GM19467 (cell line): ENCODE data around the gene SH2D4B.

Source experiments
- ATAC-seq: cut with Tn5 transposase; IDR thresholded peaks from one replicate; pipeline ENCODE4 v1.9.1; 2021; ENCODE audit warnings: mild to moderate bottlenecking, moderate library complexity; ENCODE audit not compliant: unreplicated experiment

Gene SH2D4B

GRCh38 chr10:80503584-80504157 is 34.0 kb upstream of the SH2D4B start:
- ATAC-seq: no peak

DNA sequence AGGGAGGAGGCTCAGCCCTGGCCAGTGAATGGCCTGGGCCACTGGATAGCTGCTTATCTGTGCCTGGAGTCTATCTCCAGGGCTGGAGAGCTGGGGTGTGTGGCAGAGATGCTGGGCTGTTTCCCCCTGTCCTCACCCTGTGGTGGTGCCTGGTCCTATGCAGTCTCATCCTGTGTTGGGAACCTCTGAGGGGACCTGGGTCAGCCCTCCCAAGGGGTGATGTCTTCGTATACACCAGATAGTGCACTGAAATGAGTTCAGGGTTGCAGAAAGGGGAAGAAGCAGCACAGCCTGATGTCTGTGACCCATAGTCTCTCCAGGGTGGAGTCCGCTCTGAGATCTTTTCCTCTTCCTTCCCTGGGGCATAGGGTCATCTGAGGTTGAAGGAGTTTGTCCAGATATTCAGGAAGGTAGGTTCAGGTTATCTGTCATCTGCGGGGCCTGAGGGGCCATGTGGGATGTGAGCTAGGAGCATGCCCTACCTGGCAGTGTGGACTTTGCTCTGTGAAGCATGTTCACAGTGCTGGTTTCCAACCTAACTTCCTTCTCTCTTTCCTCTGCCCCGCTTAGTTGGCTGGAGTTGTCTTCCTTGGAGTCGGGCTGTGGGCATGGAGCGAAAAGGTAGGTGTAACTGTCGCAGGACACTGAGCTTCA is 33.4 kb upstream of the SH2D4B start:
- ATAC-seq: no peak

GRCh38 chr10:80504897-80505465 is 32.7 kb upstream of the SH2D4B start:
- ATAC-seq: no peak

DNA sequence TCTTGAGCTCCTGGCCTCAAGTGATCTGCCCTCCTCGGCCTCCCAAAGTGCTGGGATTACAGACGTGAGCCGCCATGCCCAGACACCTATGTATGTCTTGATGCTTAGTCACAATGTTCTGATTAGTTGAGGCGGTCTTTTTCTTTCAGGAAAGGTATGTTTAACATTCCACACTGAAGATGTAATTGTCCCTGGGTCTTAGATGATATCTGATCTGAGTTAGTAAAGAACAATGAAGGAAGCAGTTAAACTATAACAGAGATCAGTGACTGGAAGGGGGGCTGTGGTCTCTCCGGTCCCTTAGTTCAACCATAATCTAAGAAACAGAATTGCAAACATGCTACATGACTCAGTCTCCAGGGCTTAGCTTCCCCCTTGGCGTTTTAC is 31.5 kb upstream of the SH2D4B start:
- ATAC-seq: no peak

GRCh38 chr10:80506836-80507487 is 30.7 kb upstream of the SH2D4B start:
- ATAC-seq: no peak

DNA sequence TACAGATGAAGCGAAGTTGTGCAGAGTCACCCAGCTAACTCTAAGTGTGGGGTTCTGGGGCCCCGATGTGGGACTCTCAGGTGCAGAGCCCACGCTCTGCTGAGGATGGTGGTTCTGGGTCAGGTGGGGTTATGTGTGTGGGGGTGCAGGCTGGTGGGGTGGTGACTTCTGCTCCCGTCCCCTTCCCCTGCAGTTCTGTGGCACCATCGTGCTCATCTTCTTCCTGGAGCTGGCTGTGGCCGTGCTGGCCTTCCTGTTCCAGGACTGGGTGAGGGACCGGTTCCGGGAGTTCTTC is 28.6 kb upstream of the SH2D4B start:
- ATAC-seq: no peak

DNA sequence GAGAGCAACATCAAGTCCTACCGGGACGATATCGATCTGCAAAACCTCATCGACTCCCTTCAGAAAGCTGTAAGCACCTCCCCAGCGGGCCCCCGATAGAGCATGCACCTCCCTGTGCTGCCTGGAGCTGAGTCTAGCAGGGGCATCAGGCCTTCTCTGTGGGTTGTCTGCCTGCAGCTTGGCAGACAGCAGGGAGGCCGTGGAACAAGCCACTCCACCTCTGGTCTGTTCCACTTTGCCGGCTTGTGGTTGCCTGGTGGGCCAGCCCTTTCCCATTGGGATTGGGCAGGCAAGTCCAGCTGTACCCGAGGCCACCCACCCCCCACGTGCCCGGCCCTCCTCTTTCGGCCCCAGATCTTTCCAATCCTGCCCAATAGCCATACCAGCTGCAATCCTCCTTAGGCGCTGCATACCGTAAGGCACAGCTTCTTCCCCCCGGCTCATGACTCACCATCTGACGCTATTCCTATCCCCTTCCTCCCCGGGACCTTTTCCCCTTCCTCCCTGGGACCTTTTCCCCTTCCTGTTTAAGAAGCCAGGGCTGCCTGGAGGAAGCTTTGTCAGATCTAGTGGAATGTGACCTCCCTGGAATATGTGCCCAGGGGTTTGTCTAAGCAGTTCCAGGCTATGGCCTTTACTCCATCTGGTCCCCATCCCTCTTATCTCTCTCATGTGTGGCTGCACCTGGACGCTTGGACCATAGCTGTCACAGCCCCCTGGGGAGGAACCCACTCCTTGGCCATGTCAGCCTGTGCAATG is 28.1 kb upstream of the SH2D4B start:
- ATAC-seq: no peak

GRCh38 chr10:80512031-80512526 is 25.6 kb upstream of the SH2D4B start:
- ATAC-seq: no peak

- no peak for ATAC-seq
These were observed 24.6 kb upstream of the SH2D4B start for GRCh38 chr10:80513106-80513505.

DNA sequence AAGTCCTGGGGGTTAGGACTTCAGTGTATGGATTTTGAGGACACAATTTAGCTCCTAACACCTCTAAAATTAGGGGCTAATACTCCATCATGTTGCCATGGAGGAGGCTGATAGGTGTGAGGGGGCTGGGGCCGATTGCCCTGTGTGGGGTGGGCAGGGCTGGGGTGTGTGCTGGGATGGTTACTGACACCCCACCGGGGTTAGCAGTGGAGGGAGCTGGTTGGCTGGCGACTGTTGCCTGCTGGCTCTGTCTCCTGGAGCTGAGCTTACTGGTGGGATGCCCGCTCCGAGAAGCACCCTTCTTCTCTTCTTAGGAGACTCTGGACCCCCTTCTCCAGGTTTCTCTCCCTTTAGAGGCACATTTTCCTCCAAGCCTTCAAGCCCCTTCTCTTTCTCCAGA is 22.2 kb upstream of the SH2D4B start:
- no peak for ATAC-seq

DNA sequence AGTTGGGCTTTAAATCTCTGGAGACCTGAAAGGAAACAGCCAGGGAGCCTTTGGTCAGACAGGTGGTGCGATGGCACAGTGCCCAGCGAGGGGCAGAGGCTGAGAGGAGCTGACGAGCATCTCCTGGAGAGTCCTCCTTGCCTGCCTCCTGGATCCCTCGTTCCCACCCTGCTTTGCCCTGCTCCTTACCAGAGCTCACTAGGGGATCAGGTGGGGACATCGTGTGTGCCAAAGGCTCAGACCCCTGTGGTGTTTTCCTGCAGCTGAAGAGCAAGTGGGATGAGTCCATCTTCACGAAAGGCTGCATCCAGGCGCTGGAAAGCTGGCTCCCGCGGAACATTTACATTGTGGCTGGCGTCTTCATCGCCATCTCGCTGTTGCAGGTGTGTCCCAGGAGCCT is 21.8 kb upstream of the SH2D4B start:
- no peak for ATAC-seq

DNA sequence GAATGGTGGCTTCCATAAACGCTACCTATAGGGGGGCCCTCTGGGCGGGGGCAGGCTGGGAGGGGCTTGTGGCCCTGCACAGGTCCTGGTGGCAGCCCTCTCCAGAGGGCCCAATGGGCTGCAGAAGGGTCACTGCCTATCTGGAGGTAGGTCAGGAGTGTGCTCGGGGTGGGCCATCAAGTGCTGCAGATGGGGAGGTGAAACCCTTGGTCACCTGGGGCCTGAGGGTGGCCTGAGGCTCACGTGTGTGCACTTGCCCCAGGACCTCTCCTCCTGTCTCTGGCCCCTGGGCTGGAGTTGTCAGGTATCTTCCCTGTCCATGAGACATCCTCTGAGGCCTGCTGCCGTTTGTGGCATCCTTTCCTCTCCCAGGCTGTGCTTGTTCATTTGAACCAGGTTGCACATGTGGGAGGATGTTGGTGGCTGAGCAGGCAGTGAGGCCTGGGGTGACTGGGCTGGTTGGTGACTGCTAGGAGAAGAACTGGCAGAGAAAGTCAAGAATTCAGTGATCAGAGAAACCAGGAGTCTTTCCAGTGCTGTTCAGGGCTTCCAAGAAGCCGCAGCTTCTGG is 21.1 kb upstream of the SH2D4B start:
- no peak for ATAC-seq

DNA sequence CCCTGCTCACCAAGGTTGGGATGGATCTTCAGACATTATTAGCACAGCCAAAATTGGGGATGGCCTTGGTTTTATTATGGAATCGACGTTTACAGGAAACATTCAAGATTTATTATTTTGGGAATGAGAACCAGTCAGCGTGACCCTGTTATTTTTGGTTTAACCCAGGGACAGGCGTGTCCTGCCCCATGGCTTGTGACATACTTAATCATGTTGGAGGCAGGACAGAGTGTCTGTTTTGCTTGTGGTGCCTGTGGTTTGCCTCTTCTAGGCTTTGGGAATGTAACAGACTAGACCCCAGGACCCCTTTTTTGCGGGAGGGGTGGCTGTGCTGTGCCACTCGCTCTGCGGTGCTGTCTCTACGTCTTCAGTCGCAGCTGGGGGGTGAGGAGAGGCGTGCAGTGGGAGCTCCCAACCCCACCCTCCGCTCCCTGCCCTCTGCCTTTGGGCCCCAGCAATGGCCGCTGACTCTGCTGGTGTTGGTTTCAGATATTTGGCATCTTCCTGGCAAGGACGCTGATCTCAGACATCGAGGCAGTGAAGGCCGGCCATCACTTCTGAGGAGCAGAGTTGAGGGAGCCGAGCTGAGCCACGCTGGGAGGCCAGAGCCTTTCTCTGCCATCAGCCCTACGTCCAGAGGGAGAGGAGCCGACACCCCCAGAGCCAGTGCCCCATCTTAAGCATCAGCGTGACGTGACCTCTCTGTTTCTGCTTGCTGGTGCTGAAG is 20.1 kb upstream of the SH2D4B start:
- ATAC-seq: no peak

- ATAC-seq: no peak
These were observed 19.4 kb upstream of the SH2D4B start for GRCh38 chr10:80518143-80518806.

- no peak for ATAC-seq
These were observed 18.8 kb upstream of the SH2D4B start for GRCh38 chr10:80518807-80519360.

DNA sequence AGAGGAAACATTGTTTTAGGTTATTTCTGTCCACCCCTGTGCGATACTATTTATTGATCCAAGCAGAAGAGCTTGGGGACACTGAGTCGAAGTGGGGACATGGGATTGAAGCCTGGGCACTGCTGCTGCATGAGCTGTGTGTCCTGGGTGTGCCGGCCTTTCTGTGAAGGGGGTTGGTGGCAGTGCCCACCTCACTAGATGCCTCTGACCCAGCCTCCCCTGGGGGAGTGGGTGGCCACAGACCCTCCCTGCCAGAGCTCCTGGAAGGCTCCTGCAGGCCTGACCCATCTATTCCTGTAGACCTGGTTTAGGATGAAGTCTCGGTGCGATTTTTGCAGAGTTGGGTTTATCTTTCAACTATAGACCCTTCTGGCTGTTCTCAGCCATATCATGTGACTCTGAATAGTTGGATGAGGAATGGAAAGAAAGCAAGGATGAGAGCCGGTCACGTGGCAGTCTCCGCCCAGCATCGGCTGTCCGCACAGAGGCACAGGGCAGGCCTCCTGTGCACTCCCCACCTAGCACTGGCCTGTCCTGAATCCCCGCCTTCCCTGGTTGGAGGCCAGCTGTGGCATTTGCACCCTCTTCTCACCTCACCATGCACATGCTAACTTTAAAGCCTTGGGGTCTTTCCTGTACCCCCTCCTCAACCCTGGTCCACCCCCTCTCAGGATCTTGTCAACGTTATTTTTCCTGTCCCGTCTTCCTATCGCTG is 17.6 kb upstream of the SH2D4B start:
- no peak for ATAC-seq

DNA sequence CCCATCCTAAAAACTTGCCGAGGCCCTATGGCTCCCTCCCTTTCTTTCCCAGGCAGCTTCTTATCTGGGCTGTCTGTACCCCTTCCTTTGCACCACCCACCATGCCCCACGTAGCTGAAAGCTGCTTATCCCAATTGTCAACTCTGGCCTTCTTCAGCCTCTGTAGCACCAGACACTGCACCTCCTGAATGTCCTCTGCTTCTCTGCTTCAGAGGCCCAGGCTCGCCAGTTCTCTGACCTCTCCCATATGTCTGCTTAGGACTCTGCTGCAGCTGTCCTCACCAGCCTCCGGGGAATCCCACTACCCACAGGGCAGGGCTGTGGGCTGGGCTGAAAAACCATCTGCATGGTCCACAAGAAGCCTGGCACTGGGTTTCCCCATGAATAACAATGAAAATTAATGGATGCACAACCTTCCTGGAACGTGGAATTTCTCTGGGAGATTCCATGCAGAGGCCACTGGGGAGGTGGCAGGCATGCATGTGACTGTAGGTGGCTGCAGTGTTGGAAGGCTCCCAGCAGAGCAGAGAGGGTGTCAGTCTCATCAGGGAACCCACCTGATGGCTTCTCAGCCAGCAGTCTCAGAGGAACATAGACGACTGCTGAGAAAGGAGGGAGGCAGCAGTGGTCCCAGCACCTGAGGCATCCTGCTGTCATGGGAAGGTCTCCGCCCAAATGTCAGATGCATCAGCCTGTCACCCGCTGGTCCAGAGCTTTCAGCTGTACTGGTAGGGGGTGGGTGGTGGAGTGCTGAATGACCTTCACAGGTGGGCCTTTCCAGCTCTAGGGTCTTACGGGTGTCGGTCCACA is 16.8 kb upstream of the SH2D4B start:
- ATAC-seq: no peak

DNA sequence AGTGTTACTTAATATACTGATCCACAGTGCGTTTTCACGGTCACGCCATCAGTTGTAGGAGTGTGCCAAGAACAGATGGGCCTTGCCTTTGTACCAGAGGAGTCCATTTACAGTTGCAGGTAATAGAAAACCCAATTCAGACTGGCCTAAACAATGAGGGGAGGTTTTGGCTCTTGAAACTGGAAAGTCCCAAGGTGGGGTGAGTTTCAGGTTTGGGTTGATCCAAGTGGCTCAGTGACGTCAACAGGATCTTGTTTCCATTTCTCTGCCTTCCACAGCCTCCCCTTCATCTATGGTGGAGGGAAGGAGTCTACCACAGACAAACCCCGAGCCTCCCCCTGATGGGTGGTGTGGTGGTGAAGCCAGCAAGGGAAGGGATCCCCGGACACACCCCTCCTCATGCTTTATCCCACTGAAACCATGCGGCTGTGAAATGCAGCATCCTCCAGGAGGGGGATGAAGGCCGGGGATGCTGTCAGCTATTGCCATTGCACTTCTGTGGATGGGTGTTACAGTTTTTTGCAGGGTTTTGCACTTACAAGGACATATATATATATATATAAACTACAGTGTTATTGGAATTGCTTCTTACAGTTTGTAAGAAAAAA is 14.8 kb upstream of the SH2D4B start:
- no peak for ATAC-seq
